G401.6 (cell line): ENCODE results near the gene SPOCD1.

Experiments
- FAIRE-seq: peaks from 2 replicates; lab custom pipeline; 2012; peaks lifted over from hg19 to GRCh38; lab: Jason Lieb, UNC

The SPOCD1 gene

GRCh38 chr1:31815752-31816500 is at the start of gene SPOCD1:
Gene SPOCD1, minus strand, starts transcription at chr1:31816022. Its CDS starts 689 bp downstream, at chr1:31815333.
- FAIRE-seq: no peak

DNA sequence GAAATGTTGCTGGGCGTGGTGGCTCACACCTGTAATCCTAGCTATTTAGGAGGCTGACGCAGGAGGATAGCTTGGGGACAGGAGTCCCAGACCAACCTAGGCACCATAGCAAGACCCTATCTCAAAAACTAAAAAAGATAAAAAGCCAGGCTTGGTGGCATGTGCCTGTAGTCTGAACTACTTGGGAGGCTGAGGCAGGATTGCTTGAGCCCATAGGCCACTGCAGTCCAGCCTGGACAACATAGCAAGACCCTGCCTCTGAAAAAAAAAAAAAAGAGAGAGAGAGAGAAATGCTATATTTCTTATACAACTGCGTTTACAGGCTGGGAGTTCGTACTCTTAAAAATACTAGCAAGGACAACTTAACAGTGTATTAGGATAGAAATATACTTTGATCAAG is 46.2 kb upstream of the SPOCD1 start:
- no peak for FAIRE-seq

DNA sequence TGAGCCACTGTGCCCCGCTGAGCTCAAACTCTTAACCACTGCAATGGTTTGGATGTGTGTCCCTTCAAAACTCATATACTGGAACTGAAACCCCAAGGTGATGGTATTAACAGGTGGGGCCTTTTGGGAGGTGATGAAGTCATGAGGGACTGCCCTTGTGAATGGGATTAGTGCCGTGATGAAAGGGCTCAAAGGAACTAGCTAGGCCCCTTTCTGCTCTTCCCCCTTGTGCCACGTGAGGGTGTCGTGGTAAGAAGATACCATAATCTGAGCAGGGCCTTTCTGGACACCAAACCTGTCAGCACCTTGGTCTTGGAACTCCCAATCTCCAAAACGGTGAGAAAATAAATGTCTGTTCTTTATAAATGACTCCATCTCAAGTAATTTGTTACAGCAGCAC is 45.5 kb upstream of the SPOCD1 start:
- no peak for FAIRE-seq

DNA sequence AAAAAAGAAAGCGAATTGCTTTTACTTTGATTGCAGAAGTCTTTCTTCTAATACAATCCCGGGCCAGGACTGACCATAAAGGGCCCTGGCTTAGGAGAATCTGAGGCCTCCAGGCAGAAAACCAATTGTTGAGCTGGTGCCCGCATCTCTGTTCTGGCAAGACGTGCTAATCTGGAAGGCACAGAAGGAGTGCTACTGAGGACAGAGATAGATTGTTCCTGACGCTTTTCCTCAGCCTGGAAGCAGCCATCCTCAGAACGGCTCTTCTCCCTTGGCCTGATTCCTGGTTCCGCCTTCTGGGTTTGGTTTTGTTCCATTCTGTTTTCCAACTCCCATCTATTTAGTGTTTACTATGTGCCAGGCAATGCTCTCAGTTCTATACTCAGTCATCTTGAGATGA is 44.8 kb upstream of the SPOCD1 start:
- no peak for FAIRE-seq

DNA sequence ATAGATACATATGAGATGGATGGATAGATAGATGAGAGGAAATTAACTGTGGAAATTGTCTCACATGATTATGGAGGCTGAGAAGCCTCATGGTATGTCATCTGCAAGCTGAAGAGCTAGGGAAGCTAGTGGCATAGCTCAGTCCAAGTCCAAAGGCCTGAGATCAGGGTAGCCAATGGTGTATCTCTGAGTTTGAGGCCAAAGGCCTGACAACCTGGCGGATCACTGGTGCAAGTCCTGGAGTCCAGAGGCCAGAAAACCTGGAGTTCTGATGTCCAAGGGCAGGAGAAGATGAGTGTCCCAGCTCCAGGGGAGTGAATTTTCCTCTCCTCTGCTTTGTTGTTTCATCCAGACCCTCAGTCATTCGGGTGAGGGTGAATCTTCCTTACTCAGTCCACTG is 43.9 kb upstream of the SPOCD1 start:
- FAIRE-seq: no peak

GRCh38 chr1:31859044-31859443 is 43.2 kb upstream of the SPOCD1 start:
- FAIRE-seq: no peak

DNA sequence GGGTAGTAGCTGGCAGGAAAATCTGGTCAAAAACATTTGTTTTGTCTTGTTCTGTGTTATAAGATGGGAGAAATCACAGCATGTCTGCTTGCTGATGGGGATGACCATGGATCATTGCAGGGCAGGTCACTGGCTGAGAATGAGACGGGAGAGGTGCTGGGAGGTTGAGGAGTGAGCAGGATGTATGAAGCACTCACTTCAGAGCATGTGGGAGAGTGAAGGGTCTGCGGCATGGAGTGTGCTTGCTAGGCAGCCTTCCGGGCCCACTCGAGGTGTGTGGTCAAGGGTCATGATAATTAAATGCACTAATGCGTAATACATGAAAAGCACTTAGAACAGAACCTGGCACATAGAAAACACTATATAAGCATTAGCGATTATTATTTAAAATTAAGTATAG is 42.0 kb upstream of the SPOCD1 start:
- FAIRE-seq: no peak

- no peak for FAIRE-seq
Measured at GRCh38 chr1:31856140-31856539, 40.3 kb upstream of the SPOCD1 start.

GRCh38 chr1:31855038-31855845 is 39.4 kb upstream of the SPOCD1 start:
- no peak for FAIRE-seq

DNA sequence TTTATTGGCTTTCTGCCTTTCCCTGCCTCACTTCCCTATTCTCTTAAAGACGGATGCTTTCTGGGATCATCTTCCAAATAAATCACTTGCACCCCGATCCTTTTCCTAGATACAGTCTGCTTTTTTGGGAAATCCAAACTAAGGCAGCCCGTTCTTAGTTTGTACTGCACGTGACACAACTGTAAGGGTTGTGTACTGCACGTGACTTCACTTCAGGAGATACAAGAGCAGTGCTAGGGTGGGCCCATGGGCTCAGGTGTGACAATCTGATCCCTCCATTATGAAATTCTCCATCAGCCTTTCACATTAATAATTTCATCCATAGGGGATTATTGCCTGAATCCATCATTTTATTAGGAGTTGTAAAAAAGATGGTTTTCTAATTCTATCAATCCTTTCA is 33.8 kb upstream of the SPOCD1 start:
- no peak for FAIRE-seq

- no peak for FAIRE-seq
Measured at GRCh38 chr1:31848381-31848897, 32.6 kb upstream of the SPOCD1 start.

DNA sequence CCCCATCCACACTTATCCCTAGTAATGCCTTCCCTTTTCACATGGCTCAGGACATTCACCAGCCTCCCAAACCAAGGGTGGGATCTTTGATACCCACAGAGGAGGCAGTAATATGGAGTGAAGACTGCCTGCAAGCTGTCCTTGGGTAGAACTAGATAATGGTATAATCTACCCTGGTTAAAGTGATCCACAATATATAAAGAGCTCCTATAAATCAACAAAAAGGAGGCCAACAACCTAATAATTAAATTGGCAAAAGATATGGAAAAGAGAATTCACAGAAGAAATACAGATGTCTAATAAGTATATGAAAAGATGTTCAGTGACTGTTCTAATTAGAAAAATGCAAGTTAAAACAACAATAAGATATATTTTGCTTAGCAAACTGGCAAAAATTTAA is 30.7 kb upstream of the SPOCD1 start:
- no peak for FAIRE-seq

GRCh38 chr1:31843506-31843905 is 27.7 kb upstream of the SPOCD1 start:
- no peak for FAIRE-seq

DNA sequence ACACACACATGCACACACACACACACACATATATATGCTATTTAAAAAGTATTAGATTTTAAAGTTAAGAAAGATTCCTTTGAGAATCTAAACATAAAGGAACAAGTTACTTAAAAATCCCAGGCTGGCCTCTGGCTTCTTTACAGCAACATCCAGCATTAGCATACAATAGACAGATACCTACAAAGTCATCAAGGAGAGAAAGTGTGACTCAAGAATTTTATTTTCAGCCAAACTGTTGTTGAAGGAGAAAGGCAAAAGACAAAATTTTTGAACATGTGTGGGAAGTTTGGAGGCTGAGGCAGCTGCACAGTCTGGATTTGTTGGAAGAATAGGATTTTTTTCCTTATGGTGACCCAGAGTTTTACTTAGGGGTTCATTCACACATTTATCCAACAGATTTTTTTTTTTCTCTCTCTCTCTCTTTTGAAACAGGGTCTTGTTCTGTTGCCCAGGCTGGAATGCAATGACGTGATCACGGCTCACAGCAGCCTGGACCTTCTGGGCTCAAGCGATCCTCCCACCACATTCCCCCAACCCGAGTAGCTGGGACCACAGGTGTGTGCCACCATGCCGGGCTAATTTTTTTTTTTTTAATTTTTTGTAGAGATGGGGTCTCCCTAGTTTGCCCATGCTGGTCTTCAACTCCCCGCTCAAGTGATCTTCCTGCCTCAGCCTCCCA is 24.0 kb upstream of the SPOCD1 start:
- no peak for FAIRE-seq

DNA sequence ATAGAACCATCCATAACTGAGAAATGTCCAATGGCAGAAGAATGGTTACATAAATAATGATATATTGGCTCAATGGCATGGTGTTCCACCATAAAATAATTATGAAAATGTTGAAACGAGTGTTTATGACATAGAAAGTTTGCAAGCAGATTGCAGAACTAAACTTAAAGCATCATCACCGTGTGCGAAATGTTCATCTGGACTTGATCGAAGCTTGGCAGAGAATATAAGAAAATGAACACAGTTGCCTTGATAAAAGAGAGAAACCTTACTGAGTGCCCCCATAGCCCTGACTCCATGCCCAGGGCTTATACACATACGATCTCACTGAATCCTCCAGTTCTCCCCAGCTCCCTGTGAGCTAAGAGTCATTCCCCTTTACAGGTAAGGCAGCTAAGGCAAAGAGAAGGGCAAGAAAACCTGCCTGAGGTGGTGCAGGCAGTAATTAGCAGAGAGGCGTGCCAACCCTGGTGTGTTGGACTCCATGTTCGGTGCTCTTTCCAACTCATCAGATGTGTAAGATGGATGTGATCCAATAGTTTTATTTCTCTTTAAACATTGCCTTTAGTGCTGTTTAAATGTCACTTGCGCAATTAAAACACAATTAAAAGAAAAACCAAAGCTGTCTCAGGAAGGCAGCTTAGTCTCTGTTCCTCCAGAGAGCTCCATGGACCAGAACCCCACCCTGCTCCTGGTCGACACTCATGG is 21.8 kb upstream of the SPOCD1 start:
- no peak for FAIRE-seq

DNA sequence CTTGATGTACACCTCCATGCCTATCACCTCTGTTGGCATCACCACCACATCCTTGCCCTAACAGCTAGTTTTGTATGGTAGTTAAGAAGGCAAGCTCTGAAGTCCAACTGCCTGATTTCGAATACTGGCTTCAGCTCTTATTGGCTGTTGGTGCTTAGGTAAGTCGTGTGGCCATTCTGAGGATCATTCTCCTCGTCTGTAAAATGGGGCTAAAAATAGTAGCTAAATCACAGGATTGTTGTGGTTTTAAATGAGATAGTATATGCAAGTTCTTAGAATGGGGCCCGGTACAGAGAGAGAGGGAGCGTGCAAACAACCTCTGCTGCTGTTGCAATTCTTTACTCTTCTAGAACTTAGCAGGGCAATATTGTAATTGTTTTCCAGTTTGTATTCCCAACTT is 20.8 kb upstream of the SPOCD1 start:
- FAIRE-seq: no peak

- FAIRE-seq: no peak
Measured at GRCh38 chr1:31835415-31835814, 19.6 kb upstream of the SPOCD1 start.

DNA sequence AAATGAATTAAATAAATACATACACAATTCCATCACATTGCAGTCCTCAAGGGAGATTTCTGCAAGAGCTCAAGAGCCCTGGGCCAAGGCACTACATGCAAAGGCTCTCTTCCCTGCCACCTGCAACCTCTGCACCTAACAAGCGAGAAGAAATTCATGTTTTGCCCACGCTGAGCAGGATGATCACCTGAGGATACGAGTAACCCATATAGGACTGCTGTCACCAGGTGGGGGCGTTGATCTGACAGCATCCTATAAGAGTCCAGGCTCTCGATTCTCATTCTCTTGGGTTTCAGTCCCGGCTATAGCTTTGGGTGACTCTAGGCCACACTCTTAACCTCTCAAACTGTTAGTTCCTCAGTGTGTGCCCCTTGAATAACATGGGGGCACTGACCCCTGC is 18.7 kb upstream of the SPOCD1 start:
- no peak for FAIRE-seq

DNA sequence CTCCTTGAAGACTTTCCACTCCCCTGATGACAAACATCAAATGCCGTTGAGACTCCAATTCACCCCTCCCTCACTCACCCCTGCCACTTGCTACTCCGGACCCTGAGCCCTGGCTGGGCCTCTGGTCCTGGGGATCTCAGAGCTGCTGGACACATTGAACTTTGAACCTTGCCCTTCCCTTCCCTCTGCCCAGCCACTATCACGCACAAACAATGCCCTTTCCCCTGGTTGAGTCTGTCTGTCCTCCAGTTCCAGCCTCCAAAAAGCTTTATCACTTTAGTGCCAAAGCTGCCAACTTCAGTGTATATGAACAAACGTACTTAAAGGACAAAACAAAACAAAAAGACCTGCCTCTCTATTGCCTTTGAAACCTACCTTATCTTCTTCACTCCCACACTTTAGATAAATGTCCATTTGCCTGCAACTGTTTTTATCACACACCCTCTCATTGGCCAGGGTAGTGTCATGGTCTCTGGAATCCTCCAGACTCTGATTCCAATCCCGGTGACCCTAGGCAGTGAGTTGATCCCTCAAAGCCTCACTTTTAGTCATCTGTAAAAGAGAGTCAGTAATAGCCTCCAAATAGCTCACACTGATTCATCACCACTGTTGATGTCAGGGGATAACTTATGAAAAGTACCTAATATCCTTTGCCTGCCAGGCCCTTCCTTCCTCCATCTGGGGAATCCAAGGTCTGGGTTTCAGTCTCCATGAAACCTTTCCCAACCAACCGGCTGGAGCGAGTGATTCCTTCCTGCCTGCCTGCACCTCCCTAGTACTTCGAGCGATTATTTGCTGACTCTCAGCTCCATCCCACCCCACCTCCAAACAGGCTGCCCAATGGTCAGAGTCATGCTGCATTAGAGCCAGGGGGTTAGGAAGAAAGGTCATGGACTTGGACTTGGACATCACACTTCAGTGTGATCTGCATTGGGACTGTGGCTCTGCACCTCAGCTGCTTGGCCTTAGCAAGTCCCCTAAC is 15.9 kb upstream of the SPOCD1 start:
- FAIRE-seq: no peak

GRCh38 chr1:31830511-31830910 is 14.7 kb upstream of the SPOCD1 start:
- no peak for FAIRE-seq

DNA sequence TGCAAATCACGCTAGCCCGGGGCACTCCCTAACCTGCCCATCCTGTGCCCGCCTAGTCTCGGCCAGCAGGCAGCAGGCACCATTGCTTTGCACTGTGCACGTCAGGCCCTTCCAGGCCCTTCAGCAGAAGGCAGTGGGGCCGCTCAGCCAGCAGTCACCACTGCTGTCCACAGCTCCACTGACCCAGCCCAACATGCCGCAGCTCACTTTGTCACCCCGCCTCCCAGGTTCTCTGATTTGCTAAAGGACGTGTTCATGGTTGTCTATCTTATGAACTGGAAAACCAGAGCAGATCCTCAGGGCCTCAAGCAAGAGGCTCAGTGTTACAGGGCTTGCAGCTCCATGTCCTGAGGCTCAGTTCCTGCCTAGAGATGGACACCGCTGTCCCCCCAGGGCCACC is 14.2 kb upstream of the SPOCD1 start:
- FAIRE-seq: no peak
